A172 (cell line): ENCODE results near the gene ZFAND3. TPM values are rescaled to one million over a fixed set of nuclear protein-coding genes. Genes with fewer than 3 reads are reported as not detected.
"Not testable (repeated sequence)": the region's sequence is repeated elsewhere in the genome, so short reads cannot be mapped to it uniquely, and the experiment has no call there.

Experiments used
- DNase-seq: peaks from one replicate; pipeline ENCODE4 v3.0.0-alpha.2; 2015; ENCODE audit warnings: low spot score
- total RNA-seq: library from RNA; depleted of rRNA; stranded (reverse); fragments of >200 nt; shearing (Covaris generic); gene quantifications from 2 replicates; pipeline ENCODE4 v1.2.3, GENCODE V29; 2014

The ZFAND3 gene
- total RNA-seq, 1 experiment from 2014 or later: 10.0 TPM

DNA sequence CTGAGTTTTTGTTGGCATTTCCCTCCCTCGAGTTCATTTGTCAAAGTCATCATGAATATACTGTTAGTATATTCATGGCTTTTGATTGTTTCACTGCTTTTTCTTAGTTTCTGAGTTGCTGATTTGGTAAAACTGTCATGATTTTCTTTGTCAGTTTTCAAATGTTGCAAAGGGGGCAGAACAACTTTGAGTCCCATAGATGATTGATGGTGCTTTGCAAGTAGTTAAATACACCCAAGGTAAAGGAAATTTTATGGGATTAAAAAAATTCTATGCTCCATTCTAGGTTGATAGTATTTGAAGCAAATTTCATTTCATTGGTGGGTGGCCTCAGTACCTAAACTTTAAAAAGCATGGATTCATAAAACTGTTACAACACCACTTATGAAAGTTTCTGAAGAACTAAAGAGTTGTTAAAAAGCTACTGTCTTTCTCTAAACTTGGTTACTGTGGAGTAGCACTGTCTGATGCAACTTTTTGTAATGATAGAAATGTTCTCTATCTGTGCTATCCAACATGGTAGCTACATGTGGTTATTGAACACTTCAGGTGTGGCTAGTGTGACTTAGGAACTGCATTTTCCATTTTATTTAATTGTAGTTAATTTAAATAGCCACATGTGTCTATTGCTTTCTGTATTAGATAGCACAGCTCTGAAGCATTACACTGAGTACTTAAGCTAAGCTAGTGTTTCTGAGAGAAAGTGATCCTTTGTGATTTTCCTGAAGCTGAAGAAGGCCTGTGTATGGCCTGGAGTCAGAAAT is 153.6 kb downstream of the ZFAND3 start:
- DNase-seq: no peak

DNA sequence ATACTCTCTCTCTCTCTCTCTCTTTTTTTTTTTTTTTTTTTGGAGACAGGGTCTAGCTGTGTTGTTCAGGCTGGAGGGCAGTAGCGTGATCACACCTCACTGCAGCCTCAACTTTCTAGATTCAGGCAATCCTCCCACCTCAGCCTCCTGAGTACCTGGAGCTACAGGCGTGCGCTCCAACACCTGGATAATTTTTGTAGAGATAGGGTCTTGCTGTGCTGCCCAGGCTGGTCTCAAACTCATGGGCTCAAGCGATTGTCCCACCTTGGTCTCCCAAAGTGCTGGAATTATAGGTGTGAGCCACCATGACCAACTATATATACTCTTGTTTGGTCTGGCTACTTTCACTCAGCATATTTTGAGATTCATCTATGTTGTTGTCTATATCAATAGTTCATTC is 154.9 kb downstream of the ZFAND3 start:
- no peak for DNase-seq

GRCh38 chr6:37974943-37975342 is 155.4 kb downstream of the ZFAND3 start:
- DNase-seq: no peak

DNA sequence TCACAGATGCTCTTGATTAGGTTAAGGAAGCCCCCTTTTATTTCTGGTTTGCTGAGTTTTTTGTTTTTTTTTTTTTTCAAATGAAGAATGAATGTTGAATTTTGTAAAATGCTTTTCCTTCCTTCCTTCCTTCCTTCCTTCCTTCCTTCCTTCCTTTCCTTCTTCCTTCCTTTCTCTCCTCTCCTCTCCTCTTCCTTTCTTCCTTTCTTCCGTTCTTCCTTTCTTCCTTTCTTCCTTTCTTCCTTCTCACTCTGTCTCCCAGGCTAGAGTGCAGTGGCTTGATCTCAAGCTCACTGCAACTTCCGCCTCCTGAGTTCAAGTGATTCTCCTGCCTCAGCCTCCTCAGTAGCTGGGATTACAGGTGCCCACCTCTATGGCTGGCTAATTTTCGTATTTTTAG is 158.2 kb downstream of the ZFAND3 start:
- DNase-seq: no peak

GRCh38 chr6:37979392-37980221 is 160.1 kb downstream of the ZFAND3 start:
- DNase-seq: no peak

- DNase-seq: no peak
Measured at GRCh38 chr6:37980222-37980595, 160.7 kb downstream of the ZFAND3 start.

DNA sequence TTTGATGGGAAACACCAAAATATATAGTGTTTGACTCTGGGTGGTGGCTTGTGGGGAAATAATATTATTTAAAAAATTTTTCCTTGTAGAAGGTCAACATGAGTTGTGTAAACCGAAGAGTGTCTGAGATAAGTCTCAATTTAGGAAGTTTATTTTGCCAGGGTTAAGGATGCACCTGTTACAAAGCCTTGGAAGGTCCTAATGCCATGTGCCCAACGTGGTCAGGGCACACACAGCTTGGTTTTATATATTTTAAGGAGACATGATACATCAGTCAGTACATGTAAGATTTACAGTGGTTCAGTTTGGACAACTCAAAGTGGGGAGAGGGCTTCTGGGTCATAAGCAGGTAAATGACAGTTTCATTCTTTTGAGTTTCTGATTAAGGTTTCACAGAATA is 162.1 kb downstream of the ZFAND3 start:
- no peak for DNase-seq

- DNase-seq: no peak
Measured at GRCh38 chr6:37982317-37982716, 162.8 kb downstream of the ZFAND3 start.

- DNase-seq: no peak
Measured at GRCh38 chr6:37983720-37984501, 164.4 kb downstream of the ZFAND3 start.

DNA sequence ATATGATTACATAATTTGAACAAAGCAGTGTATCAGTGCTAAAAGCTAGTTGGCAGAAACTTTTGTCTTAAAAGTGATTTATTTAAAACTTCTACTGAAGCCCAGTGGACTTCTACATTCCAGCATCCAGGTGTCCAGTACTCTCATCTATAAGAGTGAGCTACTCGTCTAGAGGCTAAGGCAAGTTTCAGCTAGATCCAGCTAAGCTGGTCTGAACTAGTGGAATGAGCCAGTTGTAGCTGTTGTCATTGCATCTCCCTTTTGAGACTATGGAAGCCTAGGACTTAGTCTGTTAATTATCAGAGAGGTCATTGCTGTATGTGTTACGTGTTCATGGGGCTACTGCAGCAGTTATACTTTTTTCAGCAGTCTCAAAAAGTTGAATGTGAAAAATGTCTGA is 165.1 kb downstream of the ZFAND3 start:
- no peak for DNase-seq

- no peak for DNase-seq
Measured at GRCh38 chr6:37985355-37985754, 165.8 kb downstream of the ZFAND3 start.

DNA sequence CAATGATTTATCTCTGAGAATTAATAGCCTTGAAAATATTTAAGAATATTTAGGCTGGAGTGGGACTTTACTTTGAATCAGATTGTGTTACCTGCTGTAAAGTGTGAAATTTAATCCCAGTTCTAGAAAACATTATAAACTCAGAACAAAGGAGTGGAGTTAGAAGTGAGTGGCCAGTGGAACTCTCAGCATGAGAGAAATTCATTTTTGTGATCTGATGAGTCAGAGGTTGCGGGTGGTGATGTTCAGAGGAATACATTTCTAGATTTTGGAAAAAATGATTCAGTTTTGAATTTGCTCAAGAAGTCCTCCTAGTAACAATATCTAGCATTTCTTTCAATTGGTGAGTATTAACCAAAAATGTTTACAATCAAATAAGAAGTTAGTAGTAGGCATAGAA is 167.5 kb downstream of the ZFAND3 start:
- no peak for DNase-seq

GRCh38 chr6:37987559-37987958 is 168.0 kb downstream of the ZFAND3 start:
- DNase-seq: no peak

DNA sequence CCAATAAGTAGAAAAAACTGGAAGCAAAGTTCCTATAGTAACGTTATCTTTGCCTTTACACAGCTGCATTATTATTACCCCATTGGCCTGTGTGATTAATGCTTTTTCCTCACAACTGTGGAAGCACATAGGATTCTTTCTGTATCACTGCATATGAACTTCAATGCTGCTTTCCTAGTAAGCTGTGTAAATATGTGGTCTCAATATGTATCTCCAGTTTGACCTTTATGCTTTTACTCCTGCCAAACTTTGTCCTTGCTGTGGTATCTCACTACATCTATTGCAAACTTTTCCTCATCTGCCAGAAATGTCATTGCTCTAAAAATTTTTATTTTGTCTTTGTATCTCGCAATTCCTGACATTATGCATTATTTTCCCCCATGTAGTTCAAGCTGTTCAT is 168.6 kb downstream of the ZFAND3 start:
- no peak for DNase-seq

DNA sequence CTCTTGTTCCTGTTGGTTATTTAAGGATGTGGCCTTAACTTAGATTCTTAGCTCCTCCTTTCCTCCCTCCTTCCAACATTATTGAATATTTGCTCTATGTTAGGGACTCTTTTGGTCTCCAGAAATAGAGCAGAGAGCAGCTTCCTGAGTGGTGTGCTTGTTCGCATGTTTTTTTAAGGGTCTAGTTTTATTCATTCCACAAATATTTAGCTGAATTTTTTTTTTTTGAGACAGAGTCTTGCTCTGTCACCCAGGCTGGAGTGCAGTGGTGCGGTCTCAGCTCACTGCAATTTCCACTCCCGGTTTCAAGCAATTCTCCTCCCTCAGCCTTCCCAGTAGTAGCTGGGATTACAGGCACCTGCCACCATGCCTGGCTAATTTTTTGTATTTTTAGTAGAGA is 169.2 kb downstream of the ZFAND3 start:
- no peak for DNase-seq

DNA sequence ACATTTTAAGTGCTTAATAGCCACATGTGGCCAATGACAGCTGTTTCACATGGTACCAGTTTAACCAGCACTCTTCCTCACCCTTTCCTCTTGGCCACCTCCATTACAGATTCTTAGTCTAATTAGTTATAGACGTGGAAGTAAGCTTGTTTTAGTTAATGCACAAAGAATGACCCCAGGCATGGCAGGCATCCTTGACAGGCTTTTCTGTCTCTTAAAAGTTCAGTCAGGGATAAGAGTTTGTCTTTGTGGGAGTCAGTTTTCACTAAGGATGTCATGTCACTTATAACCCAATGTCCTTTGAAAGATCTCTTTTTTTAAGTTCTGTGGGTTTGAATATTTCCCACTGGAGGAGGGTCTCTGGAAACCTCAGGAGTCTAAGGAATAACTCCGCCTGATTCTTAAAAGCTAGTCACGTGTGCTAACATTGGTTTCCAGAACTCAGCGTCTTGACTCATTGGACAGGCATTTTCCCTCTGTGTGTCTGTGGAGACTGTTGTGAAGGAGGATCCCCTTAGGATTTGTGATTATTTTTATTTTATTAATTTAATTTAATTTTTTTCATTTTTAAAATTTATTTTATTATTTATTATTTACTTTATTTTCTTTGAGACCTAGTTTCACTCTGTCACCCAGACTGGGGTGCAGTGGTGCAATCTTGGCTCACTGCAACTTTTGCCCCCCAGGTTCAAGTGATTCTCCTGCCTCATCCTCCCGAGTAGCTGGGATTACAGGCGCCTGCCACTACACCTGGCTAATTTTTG is 171.4 kb downstream of the ZFAND3 start:
- DNase-seq: peak; percentile 53

- DNase-seq: no peak
Measured at GRCh38 chr6:37992749-37993148, 173.2 kb downstream of the ZFAND3 start.

DNA sequence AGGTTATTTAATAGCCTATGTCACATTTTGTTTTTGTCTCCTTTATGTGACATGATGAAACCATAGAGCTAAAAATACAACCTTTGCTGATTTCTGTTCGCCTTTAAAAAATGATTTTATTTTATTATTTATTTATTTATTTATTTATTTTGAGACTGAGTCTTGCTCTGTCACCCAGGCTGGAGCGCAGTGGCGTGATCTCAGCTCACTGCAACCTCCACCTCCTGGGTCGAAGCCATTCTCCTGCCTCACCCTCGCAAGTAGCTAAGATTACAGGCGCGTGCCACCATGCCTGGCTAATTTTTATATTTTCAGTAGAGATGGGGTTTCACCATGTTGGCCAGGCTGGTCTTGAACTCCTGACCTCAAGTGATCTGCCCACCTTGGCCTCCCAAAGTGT is 173.7 kb downstream of the ZFAND3 start:
- not testable (repeated sequence) for DNase-seq

GRCh38 chr6:37993596-37993995 is 174.1 kb downstream of the ZFAND3 start:
- DNase-seq: no peak

DNA sequence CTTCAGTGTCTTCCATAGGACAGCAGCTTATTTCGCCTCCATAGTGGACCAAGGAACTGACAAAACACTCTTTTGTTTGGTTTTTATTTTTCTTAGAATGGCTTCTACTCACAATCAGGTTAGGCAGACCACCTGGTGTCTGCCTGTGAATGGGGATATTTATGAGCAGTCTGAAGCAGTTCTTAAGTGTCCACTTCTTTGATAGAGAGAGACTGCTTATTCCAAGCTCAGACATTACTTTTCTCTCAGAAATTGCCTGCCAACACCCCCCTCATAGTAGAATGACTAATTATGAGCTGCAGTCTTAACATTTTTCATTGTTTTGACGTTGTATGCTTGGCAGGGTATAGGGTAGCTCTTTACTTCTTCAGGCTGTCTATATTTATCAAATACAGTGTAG is 174.7 kb downstream of the ZFAND3 start:
- peak; percentile 19 for DNase-seq

- DNase-seq: no peak
Measured at GRCh38 chr6:37998366-37998765, 178.8 kb downstream of the ZFAND3 start.

DNA sequence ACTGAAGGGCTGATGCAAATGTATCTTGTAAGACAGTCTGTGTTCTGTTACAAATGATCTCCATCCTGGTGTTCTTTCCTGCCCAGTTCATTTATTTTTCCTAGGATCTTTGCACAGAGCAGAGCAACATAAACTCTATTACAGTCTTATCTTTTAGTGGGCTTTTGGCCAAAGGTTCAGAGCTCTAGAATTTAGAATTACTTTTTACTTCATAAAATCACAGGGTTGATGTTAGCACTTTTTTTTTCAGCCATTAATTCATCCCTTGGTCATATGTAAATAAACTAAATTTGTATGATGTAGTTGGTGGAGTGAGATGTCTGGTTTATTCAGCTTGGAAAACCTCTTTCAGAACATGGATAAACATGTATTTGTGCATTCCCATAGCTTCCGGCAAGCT is 181.9 kb downstream of the ZFAND3 start:
- DNase-seq: no peak
